ENCODE data around the gene CAMK2B.

DNA sequence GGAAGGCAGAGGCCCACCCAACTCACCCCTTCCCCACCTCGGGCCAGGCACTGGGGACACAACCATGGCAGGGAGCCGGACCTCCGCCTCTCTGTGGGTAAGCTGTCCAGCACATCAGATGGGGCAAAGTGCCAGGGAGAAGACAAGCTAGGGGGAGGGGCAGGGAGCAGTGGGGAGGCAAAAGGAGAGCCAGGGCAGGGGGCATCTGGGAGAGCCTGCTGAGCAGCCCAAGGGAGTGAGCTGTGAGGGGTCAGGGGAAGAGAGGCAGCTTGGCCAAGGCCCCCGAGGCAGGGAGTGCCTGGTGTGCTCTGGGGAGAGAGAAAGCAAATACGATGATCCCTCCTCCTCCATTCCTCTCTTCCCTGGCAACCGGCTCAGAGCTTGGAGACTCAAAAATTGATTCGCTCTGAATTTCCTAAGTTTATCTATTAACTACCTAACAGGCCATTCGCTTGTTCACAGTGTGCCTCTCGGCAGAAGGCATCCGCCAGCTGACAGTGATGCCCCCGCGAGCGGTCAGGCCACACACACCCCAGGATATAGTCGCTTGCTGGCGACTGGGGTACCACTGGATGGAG is 4.5 kb downstream of the CAMK2B start:
- TF ChIP-seq CTCF (conservative IDR thresholded peaks at IDR 0.05) (no peak), ZFX (IDR thresholded peaks at IDR 0.05) (no peak)
